ENCODE measurements around the gene SBNO2. TPM values are rescaled to one million over a fixed set of nuclear protein-coding genes. Genes with fewer than 3 reads are reported as not detected.
A peak's percentile ranks its signal among the peaks of the same experiment; 100 is the strongest.

Gene SBNO2
- total and polyA plus RNA-seq, 2 of the 4 experiments (the other 2 are of a cell fraction), result 13.4 to 40.5 TPM

- Histone ChIP-seq H3K4me1 (ENCODE audit: control insufficient read depth, insufficient read depth, low read length) (peaks cover 44% of the 10 kb centered on the region), H3K4ac (ENCODE audit: low read depth, low read length) (peak overlapping the region; percentile 94), H3K27me3 (ENCODE audit: control insufficient read depth, insufficient read depth, low read length) (no peaks in the 10 kb centered on the region), H4K91ac (ENCODE audit: insufficient read depth, low read depth, low read length) (peak overlapping the region; percentile 92), H3K23ac (ENCODE audit: low read depth, low read length) (peak overlapping the region; percentile 94), H2BK15ac (ENCODE audit: low read depth, low read length) (peak overlapping the region; percentile 61; the same call in 1 of the 3 replicates), H3K18ac (ENCODE audit: low read depth, low read length) (peak overlapping the region; percentile 78), H4K8ac (ENCODE audit: low read depth in 2 of 2, low read length in 2 of 2) (peak overlapping the region; percentile 68 to 92), H3K27ac (ENCODE audit: insufficient read depth, low read length) (peak overlapping the region; percentile 99), H3K56ac (ENCODE audit: extremely low read depth, insufficient read depth, low read length) (peak overlapping the region; percentile 85), H3K9me3 (ENCODE audit: control insufficient read depth, insufficient read depth, low read length) (peaks cover 2% of the 10 kb centered on the region; the same call in 1 of the 2 replicates), H3K36me3 (ENCODE audit: control insufficient read depth, insufficient read depth, low read length) (peaks cover 2% of the 10 kb centered on the region), H2AK5ac (ENCODE audit: low read depth, low read length) (peak overlapping the region; percentile 79), H3K14ac (replicated peaks; ENCODE audit: low read depth, low read length) (peak overlapping the region; percentile 95), H3K4me2 (ENCODE audit: low read depth, low read length) (peak overlapping the region; percentile 90), H2BK20ac (ENCODE audit: low read depth, low read length) (no peak overlapping the region), H2AFZ (replicated peaks; ENCODE audit: low read length, poor library complexity) (peak overlapping the region; percentile 2), H4K20me1 (ENCODE audit: insufficient read depth, low read length) (peaks cover 38% of the 10 kb centered on the region), H2BK5ac (ENCODE audit: low read depth, low read length, poor library complexity, severe bottlenecking) (peak overlapping the region; percentile 72), H4K5ac (ENCODE audit: low read depth, low read length) (peak overlapping the region; percentile 93), H2BK120ac (ENCODE audit: low read depth, low read length) (peak overlapping the region; percentile 67), H3K79me1 (ENCODE audit: low read depth in 1 of 2, low read length in 2 of 2) (peaks cover 6 to 55% of the 10 kb centered on the region in 2 experiments; a peak in 3 of 4 replicates), H2AK9ac (replicated peaks; ENCODE audit: low read depth, low read length, poor library complexity) (peak overlapping the region; percentile 82), H3K9ac (ENCODE audit: low read depth, low read length) (peak overlapping the region; percentile 99), H3K4me3 (ENCODE audit: insufficient read depth, low read depth, low read length) (peak overlapping the region; percentile 92), H3K9me1 (ENCODE audit: insufficient read depth, low read length) (peaks cover 24% of the 10 kb centered on the region)
- in situ Hi-C loops (cut with MboI; ENCODE audit: low sequenced_read_pairs), result no loop called here
- TF ChIP-seq CTCF (conservative IDR thresholded peaks at IDR 0.05; ENCODE audit: low read depth, low read length) (no peak), MXI1 (IDR thresholded peaks at IDR 0.05; ENCODE audit: borderline replicate concordance, low read depth, low read length) (no peak), BHLHE40 (IDR thresholded peaks at IDR 0.05; ENCODE audit: low read depth, low read length) (no peak), MAZ (IDR thresholded peaks at IDR 0.05; ENCODE audit: borderline replicate concordance, low read depth, low read length) (0 out of 2 replicates have a peak, but pooled peaks have one; percentile 46), CHD1 (IDR thresholded peaks at IDR 0.05; ENCODE audit: low read depth, low read length) (no peak; the same call in 1 of the 2 replicates), NFE2L2 (IDR thresholded peaks at IDR 0.05; ENCODE audit: low read depth, low read length) (no peak), MAFK (IDR thresholded peaks at IDR 0.05; ENCODE audit: low read depth, low read length) (no peak), FOS (IDR thresholded peaks at IDR 0.05; ENCODE audit: low read depth, low read length) (no peak)
- 0% methylated on average over 16 of the region's 47 CpGs; no CpG with 5 or more reads in 1 of the 2 experiments for WGBS, 2 experiments (ENCODE audit: extremely low coverage in 2 of 2, insufficient read length in 1 of 2)
- dilution Hi-C loops (cut with HindIII; ENCODE audit: low sequenced_read_pairs, unreplicated experiment), result no loop called here
- ATAC-seq (ENCODE audit: low read depth), result no peak
- BruUV-seq (replicated peaks), result TSS peak; percentile 42
- intact Hi-C loops (cut with micrococcal nuclease), result loop anchor here (5.0 kb wide), 1 partner anchor 41 kb away; no protein-coding TSS in a partner anchor
- no peak for DNase-seq
- ChIA-PET CTCF (interaction anchor here (0.6 kb wide), 1 partner anchor 60 kb away, joined by 3 read pairs; no protein-coding TSS in a partner anchor), POLR2A (ENCODE audit: unreplicated experiment) (no interaction called here)
These were observed 766 bp downstream of the SBNO2 start for GRCh38 chr19:1173159-1173844.

Data from IMR-90 (cell line).